Measurements from ENCODE around the gene C4orf50. TPM values are rescaled to one million over a fixed set of nuclear protein-coding genes. Genes with fewer than 3 reads are reported as not detected.
A peak's percentile ranks its signal among the peaks of the same experiment; 100 is the strongest.

The C4orf50 gene
- total RNA-seq, 2 experiments from 2014 or later, result 0.07 TPM

DNA sequence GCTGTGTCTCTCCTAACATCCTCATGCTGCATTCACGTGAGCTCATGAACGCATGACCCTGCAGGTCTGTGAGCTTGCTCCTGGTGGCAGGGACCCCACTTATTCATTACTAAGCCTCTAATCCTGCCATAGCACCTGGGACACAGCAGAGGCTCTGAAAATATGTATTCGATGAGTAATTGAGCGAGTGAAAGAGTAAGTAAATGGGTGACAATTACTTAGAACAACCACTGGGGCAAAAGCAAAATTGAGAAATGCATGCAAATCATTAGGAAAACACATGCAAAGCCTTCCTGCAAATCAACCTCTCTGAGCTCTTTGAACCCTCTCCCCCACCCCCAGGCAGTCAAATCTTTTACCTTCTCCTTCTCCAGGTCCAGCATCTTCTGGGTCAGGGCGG is 23.6 kb upstream of the C4orf50 start:
- peaks cover 5% of the 10 kb centered on the region for H3K27me3 Mint-ChIP-seq
- H3K36me3 Mint-ChIP-seq (ENCODE audit: low read depth), result no peaks in the 10 kb centered on the region
- no peak overlapping the region for H3K4me3 Mint-ChIP-seq
- ChIA-PET POLR2A (no interaction called here), CTCF (no interaction called here)
- TF ChIP-seq CTCF (IDR thresholded peaks at IDR 0.05), result no peak
- no peaks in the 10 kb centered on the region for H3K9me3 Mint-ChIP-seq
- no peak overlapping the region for H3K27ac Mint-ChIP-seq
- DNase-seq (no peak), ATAC-seq (peak; percentile 39)
- H3K4me1 Mint-ChIP-seq (ENCODE audit: low read depth), result peaks cover 8% of the 10 kb centered on the region
- intact Hi-C loops (cut with micrococcal nuclease), result no loop called here

DNA sequence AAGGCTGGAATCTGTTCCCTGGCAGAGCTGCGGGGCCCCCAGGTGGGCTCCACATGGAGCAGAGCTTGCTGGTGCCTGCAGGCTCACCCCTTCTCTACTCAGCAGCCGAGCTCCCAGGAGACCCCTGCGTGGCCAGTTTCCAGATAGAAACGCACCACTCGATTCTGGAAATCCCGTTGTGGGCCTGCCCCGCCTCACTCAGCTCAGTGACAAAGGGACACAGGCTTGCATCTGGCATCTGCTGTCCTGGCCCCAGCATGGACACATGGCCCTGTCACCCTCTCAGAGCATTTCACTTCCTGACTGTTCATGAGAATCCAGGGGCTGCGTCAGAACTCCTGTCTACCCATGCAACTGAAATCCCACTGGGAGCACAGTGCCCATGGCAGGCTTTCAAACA is 20.5 kb upstream of the C4orf50 start:
- no peak overlapping the region for H3K27ac Mint-ChIP-seq
- H3K4me1 Mint-ChIP-seq (ENCODE audit: low read depth), result peaks cover 8% of the 10 kb centered on the region
- POLR2A ChIA-PET, result no interaction called here
- peaks cover 2% of the 10 kb centered on the region for H3K27me3 Mint-ChIP-seq
- CTCF ChIA-PET, result interaction anchor here (0.6 kb wide), 1 partner anchor 19 kb away, joined by 3 read pairs; no protein-coding TSS in a partner anchor
- no peak for TF ChIP-seq CTCF (IDR thresholded peaks at IDR 0.05)
- no peaks in the 10 kb centered on the region for H3K9me3 Mint-ChIP-seq
- no peak for DNase-seq
- H3K36me3 Mint-ChIP-seq (ENCODE audit: low read depth), result no peaks in the 10 kb centered on the region
- no peak overlapping the region for H3K4me3 Mint-ChIP-seq
- intact Hi-C loops (cut with micrococcal nuclease), result no loop called here
- ATAC-seq, result no peak

DNA sequence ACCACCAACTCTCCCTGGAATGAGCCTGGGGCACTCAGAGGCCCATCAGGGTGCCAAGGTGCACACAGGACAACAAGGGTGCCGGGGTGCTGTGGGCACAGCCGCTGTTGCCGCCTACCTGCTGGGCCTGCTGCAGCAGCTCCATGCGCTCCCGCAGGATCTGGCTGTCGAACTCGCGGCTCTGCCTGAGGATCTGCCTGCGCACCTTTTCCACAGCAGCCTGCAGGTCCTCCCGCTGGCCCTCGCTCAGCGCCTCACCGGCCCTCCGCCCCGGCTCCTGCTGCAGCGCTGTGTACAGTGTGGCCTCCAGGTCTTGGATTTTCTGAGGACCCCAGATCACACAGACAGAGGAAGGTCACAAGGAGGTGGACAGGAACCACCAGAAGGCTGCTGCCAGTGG is 17.6 kb upstream of the C4orf50 start:
- Mint-ChIP-seq H3K27ac (no peak overlapping the region), H3K4me3 (no peak overlapping the region), H3K9me3 (no peaks in the 10 kb centered on the region), H3K27me3 (no peaks in the 10 kb centered on the region), H3K36me3 (ENCODE audit: low read depth) (no peaks in the 10 kb centered on the region), H3K4me1 (ENCODE audit: low read depth) (no peaks in the 10 kb centered on the region)
- no peak for ATAC-seq
- TF ChIP-seq CTCF (IDR thresholded peaks at IDR 0.05), result no peak
- intact Hi-C loops (cut with micrococcal nuclease), result no loop called here
- DNase-seq, result no peak
- CTCF ChIA-PET, result no interaction called here
- POLR2A ChIA-PET, result no interaction called here

GRCh38 chr4:6033381-6033780 is 15.2 kb upstream of the C4orf50 start:
- no peak for DNase-seq
- intact Hi-C loops (cut with micrococcal nuclease), result no loop called here
- ChIA-PET CTCF (interaction anchor here (0.9 to 1.0 kb wide), 2 partner anchors 13 to 35 kb away, joined by 3 to 4 read pairs; no protein-coding TSS in a partner anchor), POLR2A (no interaction called here)
- Mint-ChIP-seq H3K27ac (no peak overlapping the region), H3K4me3 (no peak overlapping the region), H3K27me3 (no peaks in the 10 kb centered on the region), H3K4me1 (ENCODE audit: low read depth) (no peaks in the 10 kb centered on the region), H3K9me3 (no peaks in the 10 kb centered on the region), H3K36me3 (ENCODE audit: low read depth) (no peaks in the 10 kb centered on the region)
- TF ChIP-seq CTCF (IDR thresholded peaks at IDR 0.05), result no peak
- ATAC-seq, result no peak

DNA sequence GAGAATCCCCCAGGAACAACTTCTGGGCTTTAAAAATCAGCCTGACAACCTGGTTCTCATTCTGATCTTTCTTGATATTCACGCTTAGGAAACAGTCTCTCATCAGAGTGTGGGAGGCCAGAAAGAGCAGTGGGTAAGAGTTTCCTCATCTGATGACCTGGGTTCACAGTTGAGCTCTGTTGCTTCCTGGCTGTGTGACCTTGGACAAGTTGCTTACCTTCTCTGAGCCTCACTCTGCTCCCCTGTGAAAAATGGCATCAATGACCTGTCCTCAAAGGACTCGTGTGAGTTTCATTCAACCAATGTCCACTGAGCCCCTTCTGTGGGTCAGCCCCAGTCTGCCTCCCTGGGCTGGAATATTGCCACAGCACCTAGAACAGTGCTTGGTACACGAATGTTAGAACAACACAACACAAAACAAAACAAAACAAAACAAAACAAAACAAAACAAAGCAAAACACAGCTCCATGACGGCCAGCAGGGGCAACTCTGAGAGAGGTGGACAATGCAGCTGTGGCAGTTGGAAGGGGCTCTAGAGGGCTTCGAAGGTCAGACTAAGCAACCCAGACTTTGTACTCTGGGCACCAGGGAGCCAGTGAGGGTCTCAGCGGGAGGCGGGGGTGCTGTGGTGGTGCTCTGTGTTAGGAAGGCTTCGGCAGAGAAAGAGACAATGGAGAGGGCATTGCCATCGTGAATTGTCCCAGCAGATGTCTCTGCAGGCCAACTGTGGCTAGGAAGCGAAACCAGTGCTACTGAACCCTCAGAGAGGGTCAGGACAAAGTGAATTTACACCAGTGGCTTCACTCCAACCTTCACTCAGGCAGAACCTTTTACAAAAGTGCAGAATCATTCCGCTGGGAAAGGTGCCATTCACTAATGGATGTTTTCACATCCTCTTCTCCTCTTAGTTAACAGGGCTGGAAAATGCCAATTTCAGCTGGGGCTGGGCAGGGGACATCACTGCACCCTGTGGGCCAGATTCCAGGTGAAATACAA is 14.3 kb upstream of the C4orf50 start:
- ChIA-PET CTCF (interaction anchor here (1.0 kb wide), 1 partner anchor 34 kb away, joined by 4 read pairs; no protein-coding TSS in a partner anchor), POLR2A (no interaction called here)
- ATAC-seq (no peak), DNase-seq (no peak)
- H3K9me3 Mint-ChIP-seq, result no peaks in the 10 kb centered on the region
- no peak overlapping the region for H3K4me3 Mint-ChIP-seq
- no peaks in the 10 kb centered on the region for H3K4me1 Mint-ChIP-seq (ENCODE audit: low read depth)
- no peaks in the 10 kb centered on the region for H3K36me3 Mint-ChIP-seq (ENCODE audit: low read depth)
- intact Hi-C loops (cut with micrococcal nuclease), result no loop called here
- no peaks in the 10 kb centered on the region for H3K27me3 Mint-ChIP-seq
- no peak overlapping the region for H3K27ac Mint-ChIP-seq
- no peak for TF ChIP-seq CTCF (IDR thresholded peaks at IDR 0.05)

Measured in activated CD8-positive, alpha-beta T cell treated with anti-CD3 and anti-CD28 coated beads for 36 hours (primary cell).